ENCODE results near the gene C22orf39.

GRCh38 chr22:19483481-19484244, 36.2 kb upstream of the C22orf39 start:
- TF ChIP-seq CTCF (IDR thresholded peaks at IDR 0.05; ENCODE audit: low read depth, low read length, missing input control) (no peak), FOXA1 (IDR thresholded peaks at IDR 0.05) (no peak), NR2F2 (IDR thresholded peaks at IDR 0.05) (no peak), SP1 (IDR thresholded peaks at IDR 0.05) (no peak)

Data from liver (tissue), 3 donors.